NCI-H1092 treated with DMSO at 0.1 percent for 48 hours (cell line): Measurements from ENCODE around the gene PRKN.
"Not testable (repeated sequence)": the region's sequence is repeated elsewhere in the genome, so short reads cannot be mapped to it uniquely, and the experiment has no call there.

Source experiments
- DNase-seq: peaks from one replicate; lab custom pipeline; 2025; lab: John Stamatoyannopoulos, UW

PRKN gene

DNA sequence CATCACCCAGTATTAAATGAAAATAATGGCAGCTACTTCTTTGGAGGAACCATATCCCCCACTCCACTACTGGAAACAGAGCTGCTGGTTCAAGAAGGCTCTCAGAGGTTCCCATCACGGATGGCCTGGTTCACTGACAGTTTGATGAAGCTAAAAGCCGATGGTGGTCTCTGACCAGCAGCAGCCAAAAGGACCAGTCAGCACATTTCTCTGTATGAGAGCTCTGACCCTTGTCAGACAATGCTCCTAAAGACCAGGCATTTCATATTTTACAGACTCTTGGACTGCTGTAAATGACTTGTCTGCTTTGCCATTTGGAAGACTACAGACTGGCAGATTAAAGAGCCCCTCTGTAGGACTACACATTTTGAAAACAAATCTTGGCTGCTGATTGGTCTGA lies 16.6 kb downstream of the PRKN start:
- no peak for DNase-seq

DNA sequence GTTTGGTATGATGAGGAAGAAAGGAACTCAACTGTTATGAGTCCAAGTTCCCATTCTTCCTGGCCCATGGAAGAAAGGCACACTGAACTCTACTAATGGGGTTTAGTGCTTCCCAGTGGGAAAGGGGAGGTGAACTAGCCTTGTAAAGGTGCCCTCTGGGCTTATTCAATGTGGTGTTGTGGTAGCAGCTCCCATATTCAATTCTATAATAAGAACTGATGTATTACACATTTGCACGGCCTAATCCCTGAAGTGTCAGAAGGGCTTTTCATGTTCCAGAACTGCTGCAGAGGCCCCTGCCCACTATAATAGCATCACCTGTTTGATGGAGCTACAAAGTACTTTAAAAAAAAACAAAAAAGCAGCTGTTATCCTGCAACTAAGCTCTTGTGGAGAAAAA lies 17.1 kb downstream of the PRKN start:
- DNase-seq: no peak

DNA sequence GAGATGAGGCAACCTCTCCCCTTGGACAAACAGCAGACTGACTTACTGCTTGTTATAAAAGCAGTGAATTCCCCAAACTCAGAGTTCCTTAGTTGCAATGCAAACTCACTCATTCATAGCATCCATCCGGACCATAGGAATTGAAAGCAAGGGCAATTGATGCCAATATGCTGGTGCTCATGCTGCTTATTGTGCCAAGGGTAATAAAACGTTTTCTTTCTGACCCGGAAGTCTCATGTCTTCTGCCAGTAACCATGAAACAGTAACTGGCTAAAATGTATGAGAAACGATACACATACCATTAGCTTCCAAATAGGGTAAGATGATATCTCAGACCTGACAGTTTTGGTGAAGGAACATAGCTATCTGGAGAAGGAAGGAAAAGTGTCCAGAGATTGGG lies 18.1 kb downstream of the PRKN start:
- DNase-seq: no peak

DNA sequence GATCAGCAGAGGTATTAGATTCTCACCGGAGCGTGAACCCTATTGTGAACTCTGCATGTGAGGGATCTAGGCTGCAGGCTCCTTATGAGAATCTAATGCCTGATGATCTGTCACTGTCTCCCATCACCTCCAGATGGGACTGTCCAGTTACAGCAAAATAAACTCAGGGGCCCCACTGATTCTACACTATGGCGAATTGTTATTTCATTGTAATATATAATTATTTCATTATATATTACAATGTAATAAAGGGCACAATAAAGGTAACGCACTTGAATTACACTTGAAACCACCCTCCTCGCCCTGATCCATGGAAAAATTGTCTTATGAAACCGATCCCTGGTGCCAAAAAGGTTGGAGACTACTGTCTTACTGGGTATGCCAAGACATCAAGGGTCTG lies 18.6 kb downstream of the PRKN start:
- DNase-seq: no peak

DNA sequence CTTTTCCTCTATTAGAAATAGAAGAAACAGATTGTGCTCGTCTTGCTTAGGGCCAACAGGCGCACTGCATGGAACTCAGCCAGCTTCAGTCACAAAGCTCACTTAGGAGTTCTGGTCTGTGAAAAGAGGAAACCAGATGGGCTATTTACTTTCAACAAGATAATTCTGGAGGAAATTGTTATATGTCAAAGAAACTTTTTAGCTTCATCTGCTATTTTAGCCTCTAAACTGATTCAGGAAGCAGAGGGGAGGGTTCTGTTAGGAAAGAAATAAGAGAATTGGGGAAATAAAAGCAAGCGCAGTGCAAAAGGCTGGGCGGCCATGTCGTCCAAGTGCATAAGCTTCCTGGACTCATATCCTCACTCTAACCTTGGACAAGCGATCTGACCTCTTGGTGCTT lies 21.3 kb downstream of the PRKN start:
- DNase-seq: peak; percentile 44

DNA sequence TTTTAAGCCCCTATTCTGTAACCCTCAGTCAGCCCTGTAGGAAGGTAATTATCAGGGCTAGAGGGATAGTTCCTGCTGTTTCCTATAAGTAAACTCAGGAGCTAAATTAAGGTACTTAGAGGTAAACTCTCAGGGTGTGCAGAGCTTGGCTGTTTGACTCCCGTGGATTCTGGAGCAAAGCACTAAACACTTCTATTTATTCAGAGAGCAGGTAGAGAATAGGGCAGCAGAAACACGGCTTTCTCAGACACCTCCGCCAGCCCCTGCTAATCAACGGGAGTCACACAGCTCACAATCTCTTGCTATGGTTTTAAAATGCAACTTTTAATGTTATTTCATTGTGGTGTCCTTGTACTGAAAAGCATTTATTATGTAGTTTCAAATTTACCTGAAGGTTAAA lies 21.8 kb downstream of the PRKN start:
- DNase-seq: peak; percentile 40

DNA sequence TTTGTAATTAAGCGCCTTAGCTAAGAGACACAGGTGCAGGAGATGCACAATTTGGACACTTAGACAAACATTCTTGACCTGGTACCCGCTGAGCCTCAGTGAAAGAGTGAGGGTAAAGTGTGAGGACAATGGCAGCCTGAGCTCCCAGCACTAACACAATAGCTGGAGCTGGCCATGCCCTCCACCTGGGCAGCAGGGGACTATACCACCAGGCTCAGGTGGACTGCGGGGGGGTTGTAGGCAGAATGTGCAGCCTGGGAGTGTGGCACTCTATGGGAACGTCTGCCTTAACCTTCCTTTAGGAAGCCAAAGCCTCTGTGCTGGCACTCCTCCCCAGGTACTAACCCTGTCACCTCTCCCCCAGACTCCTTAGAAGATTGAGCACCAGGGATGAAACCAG lies 23.6 kb downstream of the PRKN start:
- no peak for DNase-seq

DNA sequence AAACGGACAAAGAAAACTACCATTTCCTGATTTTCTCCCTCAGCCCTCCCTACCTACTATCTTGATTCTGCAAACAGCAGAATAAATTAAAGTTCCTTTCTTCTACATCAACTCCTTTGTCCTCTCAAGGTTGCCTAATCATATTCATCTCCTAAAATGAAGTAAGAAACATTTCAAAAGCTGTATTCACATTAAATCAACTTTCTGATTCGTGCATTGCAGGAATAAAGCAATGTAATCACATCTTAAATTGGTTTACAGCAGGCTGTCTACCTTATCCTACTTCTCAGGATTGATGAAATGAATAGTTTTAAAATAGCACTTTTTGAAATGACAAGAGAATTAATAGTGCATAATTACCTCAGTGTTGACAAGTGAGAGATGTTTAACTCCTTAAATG lies 25.1 kb downstream of the PRKN start:
- no peak for DNase-seq

DNA sequence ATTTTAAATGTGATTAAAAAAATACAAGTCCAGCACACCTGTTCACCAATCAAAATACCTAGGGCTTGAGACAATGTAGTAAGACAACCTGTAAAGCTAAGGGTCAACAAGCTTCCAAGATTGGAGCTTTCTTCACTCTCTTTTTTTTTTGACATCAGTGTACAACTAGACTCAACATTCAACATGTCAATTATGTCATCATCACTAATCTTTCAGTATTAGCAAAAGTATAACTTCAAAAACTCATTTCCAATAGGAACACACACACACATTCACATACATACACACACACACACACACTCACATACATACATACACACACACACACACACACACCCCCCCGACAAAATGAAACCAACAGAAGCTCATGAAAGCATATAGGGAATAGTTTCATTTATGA lies 26.0 kb downstream of the PRKN start:
- DNase-seq: no peak

DNA sequence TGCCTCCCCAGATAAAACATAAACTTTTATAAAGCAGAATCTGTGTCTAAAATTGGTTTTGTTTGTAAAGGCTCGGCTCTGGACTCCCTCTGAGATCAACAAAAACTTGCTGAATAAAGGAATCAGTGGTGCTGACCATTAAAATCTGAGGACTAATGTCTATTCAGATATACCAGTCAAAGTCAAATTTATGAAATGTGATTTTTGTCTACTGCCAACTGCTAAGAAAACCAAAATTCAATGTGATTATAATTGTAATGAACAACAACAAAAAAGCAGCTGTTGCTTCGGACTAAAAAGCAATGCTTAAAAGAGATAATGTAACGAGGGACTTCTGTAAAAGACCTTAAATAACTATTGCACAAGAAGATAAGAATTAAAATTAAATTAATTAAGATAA lies 26.6 kb downstream of the PRKN start:
- DNase-seq: no peak

DNA sequence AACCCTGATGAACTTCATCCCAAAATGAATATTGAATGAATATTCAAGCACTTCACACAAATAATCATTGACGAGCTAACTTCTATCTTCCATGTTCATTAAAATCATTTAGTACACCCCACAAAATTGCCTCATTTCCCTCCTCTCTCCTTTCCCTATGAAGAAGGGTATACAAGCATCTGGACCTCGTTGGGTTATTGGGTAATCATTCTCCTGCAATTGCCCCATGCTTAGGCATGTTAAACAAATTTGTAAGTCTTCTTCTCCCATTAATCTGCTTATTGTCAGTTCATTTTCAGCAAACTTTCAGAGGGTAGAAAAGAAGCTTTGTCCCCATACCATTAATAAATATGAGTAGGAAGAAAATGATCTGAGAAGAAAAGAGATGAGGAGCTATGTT lies 27.6 kb downstream of the PRKN start:
- no peak for DNase-seq

DNA sequence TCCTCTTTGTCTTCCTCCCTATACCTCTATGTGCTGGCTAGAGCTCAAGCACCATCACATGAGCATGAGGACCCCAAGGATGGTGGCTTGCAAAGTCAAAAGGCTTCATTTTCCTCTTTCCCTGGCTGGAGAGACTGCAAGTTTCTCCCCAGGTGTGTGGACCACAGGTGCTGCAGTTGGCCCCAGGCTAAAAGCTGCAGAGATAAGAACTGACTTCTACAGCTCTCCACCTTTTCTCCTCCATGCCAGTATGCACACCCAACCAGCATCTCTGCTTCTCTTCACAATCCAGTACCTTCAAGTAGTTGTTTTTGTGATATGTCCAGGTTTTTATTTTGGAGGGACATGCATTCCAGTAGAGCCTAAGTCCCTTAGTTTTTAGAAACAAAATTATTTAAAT lies 29.1 kb downstream of the PRKN start:
- DNase-seq: no peak

DNA sequence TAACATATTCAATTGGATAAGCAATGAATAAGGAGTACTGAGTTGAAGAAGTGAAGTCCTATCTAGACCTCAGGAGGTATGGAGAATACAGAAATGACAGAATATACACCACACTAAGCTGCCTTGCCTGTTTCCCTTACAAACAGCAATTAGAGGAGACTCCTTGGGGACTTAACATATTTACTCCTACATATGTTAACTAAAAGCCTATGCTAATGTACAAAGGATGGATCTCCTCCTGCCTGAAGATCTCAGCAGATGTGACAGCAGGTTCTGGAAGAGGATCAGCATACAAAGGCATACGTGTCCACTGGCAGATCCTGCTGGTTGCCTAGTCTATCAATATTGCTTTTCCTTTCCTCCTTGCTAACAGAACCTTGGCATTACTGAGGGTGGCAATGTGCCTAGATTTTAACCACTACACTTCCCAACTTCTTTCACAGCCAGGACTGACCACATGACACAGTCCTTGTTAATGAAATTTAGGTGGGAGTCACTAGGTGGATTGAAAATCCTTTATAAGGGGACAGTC lies 29.6 kb downstream of the PRKN start:
- no peak for DNase-seq

DNA sequence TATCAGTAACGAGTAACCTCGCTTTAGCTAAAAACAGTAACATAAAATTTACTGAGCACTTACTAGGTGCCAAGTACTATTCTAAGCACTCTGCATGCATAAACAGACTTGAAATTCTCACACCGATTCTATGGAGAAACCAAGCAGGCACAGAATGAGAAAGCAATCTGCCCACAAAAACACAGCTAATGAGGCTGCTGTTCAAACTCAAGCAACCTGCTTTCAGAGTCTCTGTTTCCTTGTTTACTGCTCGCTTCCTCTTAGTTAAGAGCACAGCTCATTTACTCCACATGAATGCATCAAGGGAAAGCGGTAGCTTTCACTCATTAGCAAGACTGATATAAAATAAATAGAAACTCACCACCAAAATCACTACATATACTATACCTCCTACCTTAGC lies 37.4 kb downstream of the PRKN start:
- DNase-seq: no peak

DNA sequence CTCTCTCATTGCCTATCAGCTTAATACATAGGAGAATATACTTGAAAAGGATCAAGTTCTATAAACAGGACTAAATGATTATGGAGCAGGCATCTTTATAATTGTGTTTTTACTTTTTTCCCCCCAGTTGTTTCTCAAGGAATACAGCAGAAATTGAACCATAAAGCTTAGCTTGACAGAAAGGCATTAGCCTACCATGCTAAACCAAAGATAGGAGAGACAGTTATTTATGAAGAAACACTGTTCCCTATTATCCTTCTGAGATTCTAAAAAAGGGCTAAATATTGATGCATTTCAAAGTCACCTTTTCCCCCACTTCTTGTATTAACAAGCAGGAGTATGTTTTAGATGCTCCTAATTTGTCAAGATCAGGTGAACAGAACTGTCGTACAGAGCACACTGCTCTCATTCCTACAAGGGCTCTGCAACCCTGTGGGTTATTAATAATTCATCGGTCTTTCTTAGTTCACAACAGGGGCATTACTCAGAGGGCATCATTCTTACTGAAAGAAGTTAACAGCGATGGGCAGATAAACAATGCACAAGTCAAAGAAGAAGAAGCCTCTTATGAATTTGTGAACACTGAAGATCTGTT lies 38.7 kb downstream of the PRKN start:
- DNase-seq: no peak

DNA sequence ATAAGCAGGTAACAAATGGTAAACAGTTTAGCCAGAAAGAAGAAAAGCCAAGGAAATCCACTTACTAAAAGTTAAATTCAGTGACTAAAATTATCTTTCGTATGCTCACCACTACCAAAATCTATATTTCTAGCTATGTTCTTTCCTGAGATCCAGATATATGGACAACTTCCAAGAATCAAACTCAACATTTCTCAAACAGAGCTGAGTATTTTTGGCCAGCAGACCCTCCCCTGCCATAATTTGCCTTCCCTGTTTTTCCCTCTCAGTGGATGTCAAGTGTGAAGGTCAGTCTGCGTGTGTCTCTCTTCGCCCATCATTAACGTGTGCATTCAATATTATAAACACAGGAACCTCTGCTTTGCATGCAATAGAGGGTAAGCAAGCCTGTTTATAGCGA lies 42.0 kb downstream of the PRKN start:
- DNase-seq: no peak

DNA sequence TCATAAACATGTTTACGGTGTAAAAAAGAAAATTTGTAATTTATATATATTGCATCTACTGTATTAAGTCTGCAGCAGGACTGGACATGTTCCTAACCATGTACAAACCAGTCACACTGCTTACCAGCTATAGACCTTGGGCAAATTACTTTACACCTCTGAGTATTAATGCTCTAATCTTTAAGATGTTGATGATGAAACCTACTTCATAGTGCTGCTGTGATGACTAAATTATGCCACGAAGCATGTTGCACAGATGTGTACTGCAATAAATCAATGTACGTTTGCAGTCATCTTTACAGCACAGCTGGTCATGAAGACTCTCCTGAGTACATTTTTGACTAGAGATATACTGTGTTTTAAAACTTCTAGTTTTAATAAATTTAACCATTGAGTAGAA lies 42.6 kb downstream of the PRKN start:
- no peak for DNase-seq

DNA sequence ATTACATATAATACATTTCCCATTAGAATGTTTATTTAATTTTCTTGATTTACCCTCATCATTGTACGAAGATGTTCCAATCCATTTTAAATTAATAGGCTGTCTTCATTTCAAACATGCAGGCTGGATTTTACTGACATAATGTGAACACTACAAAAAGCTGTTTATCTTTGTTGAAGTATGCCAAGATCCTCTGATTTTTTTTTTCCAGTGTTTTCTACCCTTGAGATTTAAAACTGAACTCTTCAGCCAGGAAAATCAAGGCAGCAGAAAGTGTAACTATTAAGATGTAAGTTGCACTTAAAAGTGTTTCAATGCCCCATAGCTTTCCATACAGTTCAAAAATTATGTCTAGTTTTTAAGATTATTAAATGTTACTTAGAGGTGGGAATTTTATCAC lies 43.5 kb downstream of the PRKN start:
- DNase-seq: no peak

DNA sequence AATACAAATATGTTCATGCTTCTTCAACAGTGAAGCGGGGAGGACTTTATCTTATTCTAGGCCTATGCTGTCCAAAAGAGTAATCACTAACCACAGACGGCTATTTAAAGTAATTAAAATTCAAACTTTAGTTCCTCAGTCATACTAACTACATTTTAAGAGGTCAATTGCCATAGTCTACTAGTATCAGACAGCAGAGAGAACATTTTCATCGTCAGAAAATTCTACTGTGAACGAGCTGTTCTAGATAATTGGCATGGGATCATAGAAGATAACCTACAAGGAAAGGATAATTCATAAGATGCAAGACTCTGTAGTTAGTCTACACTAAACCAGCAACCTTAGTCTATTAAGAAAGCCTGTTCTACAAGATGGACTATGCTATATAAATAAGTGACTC lies 44.4 kb downstream of the PRKN start:
- DNase-seq: no peak

DNA sequence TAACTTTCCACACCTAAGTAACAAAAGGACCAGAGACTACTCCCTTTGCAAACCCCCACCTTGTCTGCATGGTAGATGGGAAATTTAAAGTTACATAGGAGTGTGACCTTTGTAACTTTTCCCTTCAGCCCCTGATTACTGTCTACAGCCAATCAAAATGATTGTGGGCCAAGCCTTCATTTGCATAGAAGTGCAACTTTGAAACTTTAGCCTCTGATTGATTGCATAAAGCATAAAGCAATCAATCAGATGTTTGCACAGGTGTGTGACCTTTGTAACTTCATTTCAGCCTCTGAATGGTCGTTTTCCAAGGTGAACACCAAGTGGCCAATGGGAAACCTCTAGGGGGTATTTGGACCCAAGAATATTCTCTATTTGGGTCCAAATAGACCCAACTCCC lies 46.1 kb downstream of the PRKN start:
- no peak for DNase-seq

DNA sequence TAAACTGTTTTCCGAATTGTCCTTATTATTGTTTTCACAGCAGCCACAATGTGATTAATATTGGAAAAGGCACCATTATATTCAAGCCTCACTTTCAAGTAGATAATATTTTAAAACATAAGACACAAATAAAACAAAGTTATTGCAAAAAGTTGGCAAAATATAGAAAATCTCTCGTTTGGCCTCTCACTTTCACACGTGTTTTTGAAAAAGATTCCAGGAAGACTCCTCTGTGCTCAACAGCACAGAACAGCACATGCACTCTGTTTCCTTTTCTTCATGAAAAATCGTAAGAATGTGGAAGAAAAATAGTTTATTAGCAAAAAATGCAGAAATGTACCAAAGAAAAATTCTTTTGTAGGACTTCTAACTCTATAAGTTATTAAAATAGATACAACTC lies 46.7 kb downstream of the PRKN start:
- DNase-seq: no peak

DNA sequence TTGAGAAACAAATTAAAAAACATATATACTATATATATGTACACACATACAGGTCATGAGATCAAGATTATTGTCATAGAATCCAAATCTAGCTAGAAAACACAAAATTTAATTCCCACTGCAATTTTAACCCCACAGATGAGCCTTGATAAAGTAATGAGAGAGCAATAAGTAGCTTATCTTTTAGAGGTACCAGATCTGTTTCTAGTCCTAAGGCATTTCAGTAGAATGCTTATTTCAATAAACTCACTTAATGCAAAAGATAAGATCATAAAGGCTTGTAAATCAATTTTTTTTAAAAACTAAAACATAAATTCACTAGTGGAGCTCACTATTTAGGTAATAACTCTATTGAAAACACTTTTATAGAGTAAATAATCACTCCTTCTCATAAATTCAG lies 47.2 kb downstream of the PRKN start:
- DNase-seq: no peak

DNA sequence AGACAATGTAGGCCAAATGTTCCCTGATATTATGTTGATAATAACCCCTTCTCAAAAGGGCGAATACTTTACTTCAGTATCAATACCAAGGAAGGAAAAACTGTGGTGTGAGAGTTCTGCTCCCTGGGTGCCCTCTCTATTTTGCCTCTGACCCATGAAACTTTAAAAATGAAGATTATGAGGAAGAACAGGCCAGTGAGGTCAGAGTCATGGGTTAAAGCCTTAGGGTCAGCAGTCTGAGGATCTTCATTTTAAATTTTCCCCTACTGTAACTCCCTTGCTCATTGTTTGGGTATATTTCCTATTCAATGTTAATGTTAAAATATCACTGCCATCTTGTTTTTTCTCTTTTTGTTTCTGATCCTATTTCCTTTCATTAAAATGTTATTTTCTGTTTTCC lies 47.9 kb downstream of the PRKN start:
- DNase-seq: no peak

DNA sequence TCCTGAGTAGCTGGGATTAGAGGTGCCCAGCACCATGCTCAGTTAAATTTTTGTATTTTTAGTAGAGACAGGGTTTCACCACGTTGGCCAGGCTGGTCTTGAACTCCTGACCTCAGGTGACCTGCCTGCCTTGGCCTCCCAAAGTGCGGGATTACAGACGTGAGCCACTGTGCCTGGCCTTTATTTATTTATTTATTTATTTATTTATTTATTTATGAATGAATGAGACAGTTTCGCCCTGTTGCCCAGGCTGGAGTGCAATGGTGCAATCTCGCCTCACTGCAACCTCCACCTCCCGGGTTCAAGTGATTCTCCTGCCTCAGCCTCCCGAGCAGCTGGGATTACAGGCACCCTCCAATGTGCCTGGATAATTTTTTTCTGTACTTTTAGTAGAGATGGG lies 48.7 kb downstream of the PRKN start:
- DNase-seq: not testable (repeated sequence)

DNA sequence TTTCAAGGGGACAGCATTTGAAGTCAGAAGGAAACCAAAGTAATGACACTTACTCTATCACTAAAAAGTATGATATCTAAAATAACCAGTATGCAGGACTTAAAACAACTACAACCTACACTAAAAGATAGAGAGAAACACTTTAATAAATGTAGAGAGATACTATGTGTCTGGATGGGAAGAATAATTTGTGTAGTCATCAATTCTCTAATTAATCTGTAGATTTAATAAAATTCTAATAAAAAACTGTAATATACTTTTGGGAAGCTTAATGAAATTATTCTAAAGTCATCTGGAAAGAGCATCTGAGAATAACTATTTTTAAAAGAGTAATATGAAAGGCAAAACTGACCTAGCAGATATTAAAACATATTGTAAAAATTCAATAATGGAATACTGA lies 52.1 kb downstream of the PRKN start:
- DNase-seq: no peak
